ENCODE measurements around the gene FBXO41. TPM values are rescaled to one million over a fixed set of nuclear protein-coding genes. Genes with fewer than 3 reads are reported as not detected.

Gene FBXO41, protein sequence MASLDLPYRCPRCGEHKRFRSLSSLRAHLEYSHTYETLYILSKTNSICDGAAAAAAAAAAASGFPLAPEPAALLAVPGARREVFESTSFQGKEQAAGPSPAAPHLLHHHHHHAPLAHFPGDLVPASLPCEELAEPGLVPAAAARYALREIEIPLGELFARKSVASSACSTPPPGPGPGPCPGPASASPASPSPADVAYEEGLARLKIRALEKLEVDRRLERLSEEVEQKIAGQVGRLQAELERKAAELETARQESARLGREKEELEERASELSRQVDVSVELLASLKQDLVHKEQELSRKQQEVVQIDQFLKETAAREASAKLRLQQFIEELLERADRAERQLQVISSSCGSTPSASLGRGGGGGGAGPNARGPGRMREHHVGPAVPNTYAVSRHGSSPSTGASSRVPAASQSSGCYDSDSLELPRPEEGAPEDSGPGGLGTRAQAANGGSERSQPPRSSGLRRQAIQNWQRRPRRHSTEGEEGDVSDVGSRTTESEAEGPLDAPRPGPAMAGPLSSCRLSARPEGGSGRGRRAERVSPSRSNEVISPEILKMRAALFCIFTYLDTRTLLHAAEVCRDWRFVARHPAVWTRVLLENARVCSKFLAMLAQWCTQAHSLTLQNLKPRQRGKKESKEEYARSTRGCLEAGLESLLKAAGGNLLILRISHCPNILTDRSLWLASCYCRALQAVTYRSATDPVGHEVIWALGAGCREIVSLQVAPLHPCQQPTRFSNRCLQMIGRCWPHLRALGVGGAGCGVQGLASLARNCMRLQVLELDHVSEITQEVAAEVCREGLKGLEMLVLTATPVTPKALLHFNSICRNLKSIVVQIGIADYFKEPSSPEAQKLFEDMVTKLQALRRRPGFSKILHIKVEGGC
- total RNA-seq, result 1 to 10 TPM; 3.9 to 7.6 (median 5.6) TPM

DNA sequence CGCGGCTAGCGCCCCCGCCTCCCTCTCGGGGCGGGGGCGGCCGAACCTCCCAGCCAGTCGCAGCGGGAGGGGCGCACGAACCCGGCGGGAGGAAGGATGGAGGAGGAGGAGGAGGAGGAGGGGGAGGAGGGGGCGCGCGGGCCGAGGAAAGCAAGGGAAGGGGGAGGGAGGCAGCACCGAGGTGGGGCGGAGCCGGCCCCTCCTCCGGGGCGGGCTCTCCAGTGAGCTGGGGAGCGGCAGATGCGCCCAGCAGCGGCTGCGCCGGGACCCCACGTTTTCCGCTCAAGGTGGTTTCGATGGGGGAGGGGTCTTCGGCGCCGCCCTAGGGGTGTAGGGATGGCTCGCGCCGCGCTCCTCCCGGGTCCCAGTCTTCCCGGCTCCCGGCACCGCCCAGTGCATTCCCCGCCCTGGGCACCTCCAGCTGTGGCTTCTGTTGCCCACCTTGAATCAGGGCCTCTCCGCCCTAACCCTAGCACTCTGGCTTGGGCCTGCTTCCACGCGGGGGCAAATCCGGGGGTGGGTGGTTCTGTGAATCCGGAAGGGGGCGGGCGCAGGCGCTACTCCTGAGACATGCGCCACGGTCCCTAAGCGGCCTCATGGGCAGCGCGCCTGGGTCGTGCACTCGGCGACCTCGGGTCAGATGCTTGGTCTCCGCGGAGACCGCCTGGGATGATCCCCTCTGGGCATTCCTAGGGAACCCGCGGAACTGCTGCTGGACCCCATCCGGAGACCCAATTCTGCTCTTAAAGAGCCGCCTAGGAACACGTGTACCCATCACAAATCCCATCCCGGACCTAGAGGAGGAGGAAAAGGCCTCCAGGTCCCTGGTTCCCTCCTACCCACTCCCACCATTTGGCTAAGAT lies at the start of gene FBXO41:
TSS of gene FBXO41 (minus strand) at position 183 of the 863 bp plus-strand sequence. CDS start 14,848 bp downstream, outside the sequence.
- H3K27ac ChIP-seq, result peak within 1 kb of the TSS in 1 of 2 donors; percentile 5
- in situ Hi-C loops (cut with MboI; ENCODE audit: low pct_unique_long_range_greater_than_20kb in 2 of 9, low sequenced_read_pairs in 9 of 9, unreplicated experiment in 9 of 9), result no loop called here
- WGBS, 10 experiments, result 0 to 20% (median 13%) methylated on average over 1 to 13 of the region's 69 CpGs; no CpG with 5 or more reads in 6 of the 10 experiments
- ATAC-seq (replicated peaks in 6 of 8), result peak; percentile 63 to 84 (median 78)
- peaks cover 8 to 10% of the 10 kb centered on the region in 2 donors for H3K4me1 ChIP-seq (replicated peaks in 1 of 2)
- H3K4me3 ChIP-seq, result peak within 1 kb of the TSS; percentile 48 to 71 (median 55)

DNA sequence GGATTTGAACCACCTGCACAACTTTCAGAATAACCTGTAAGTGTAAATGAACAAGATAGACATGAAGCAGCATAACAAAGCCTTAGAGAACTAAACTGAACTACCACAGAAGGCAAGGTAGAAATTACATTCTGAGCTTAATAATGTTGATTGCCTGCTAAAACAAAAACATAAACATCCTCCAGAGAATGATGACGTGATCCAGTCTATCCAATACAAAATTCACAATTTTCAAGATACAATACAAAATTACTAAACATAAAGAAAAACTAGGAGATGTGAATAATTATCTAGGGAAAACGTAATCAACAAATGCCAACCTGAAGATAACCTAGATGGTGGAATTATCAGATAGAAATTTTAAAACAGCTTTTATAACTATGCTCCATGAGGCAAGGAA lies 49.8 kb upstream of the FBXO41 start:
- ATAC-seq (replicated peaks in 6 of 8), result no peak
- H3K4me3 ChIP-seq, result no peak overlapping the region
- in situ Hi-C loops (cut with MboI; ENCODE audit: low pct_unique_long_range_greater_than_20kb in 2 of 9, low sequenced_read_pairs in 9 of 9, unreplicated experiment in 9 of 9), result no loop called here
- WGBS, 10 experiments, result 0 to 85% (median 33%) methylated on average over 2 of the region's 2 CpGs
- no peak overlapping the region for H3K27ac ChIP-seq
- no peaks in the 10 kb centered on the region for H3K4me1 ChIP-seq (replicated peaks in 1 of 2)

DNA sequence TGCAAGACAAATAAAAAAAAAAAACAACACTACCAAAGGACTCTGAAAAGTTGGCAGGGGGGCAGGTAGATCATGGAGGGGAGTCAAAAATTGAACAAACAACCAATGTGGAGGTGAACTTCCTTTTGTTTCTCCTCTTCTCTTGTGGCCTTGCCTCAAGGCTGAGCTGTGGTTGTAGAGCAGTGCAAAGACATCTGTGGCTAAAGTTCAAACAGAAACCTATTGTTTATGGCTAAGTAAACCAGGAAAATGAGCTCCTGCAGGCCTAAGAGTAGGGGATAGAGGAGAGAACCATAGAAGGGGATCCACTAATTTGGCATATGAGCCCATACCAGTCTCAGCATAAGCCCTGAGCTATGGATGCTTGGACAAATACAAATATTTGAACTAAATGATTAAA lies 49.3 kb upstream of the FBXO41 start:
- in situ Hi-C loops (cut with MboI; ENCODE audit: low pct_unique_long_range_greater_than_20kb in 2 of 9, low sequenced_read_pairs in 9 of 9, unreplicated experiment in 9 of 9), result no loop called here
- H3K4me1 ChIP-seq (replicated peaks in 1 of 2), result no peaks in the 10 kb centered on the region
- H3K4me3 ChIP-seq, result no peak overlapping the region
- H3K27ac ChIP-seq, result no peak overlapping the region
- ATAC-seq (replicated peaks in 6 of 8), result no peak

DNA sequence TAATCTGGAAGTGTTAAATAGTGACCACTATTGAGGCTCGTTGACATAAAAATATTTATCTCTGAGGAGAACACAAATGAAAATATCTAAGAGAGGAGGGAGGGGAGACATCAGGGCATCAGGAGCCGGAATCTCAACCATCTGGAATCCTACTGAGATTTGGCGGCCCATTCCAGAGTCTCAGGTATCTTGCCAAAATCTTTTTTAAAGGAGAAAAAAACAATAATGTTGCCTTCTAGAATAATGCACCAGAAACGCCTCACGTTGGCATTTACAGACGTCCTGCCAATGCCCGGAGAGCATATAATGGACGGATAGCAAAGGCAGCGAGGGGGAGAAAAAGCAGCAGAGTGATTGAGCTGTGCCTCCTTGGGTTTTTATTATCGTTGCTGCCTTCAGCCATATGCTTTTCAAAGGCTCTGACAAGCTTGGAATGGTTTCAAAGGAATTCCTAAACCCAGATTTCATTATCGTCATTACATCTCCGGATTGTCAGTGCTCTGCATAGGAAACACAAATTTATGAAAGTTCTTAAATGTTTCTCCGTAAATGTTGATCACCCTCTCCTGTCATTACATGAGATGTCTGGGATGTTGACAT lies 39.9 kb upstream of the FBXO41 start:
- no peak overlapping the region for H3K27ac ChIP-seq
- H3K4me1 ChIP-seq (replicated peaks in 1 of 2), result no peaks in the 10 kb centered on the region
- 0 to 80% (median 33%) methylated on average over 2 to 12 of the region's 13 CpGs; no CpG with 5 or more reads in 1 of the 10 experiments for WGBS, 10 experiments
- in situ Hi-C loops (cut with MboI; ENCODE audit: low pct_unique_long_range_greater_than_20kb in 2 of 9, low sequenced_read_pairs in 9 of 9, unreplicated experiment in 9 of 9), result no loop called here
- no peak for ATAC-seq (replicated peaks in 6 of 8)
- no peak overlapping the region for H3K4me3 ChIP-seq

DNA sequence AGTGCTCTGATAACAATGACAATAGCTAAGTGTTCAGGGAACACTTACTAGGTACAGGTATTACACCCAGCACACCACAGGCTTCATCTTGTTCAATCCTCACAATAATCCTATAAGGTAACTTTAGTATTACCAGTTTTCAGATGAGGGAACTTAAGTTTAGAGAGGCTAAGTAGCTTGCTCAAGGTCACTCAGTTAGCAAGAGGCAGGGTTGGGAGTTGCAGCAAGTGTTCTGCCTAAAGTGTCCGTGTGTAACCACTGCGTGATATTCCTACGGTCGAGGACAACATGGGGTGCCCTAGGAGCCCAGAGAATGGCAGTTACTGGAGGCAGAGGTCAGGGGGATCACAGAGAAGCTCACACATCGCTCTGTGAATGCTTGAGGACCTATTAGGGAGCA lies 39.3 kb upstream of the FBXO41 start:
- Histone ChIP-seq H3K4me3 (no peak overlapping the region), H3K27ac (no peak overlapping the region), H3K4me1 (replicated peaks in 1 of 2) (no peaks in the 10 kb centered on the region)
- ATAC-seq (replicated peaks in 6 of 8), result no peak
- WGBS, 10 experiments, result 5 to 79% (median 60%) methylated on average over 1 to 4 of the region's 5 CpGs; no CpG with 5 or more reads in 4 of the 10 experiments
- in situ Hi-C loops (cut with MboI; ENCODE audit: low pct_unique_long_range_greater_than_20kb in 2 of 9, low sequenced_read_pairs in 9 of 9, unreplicated experiment in 9 of 9), result no loop called here

DNA sequence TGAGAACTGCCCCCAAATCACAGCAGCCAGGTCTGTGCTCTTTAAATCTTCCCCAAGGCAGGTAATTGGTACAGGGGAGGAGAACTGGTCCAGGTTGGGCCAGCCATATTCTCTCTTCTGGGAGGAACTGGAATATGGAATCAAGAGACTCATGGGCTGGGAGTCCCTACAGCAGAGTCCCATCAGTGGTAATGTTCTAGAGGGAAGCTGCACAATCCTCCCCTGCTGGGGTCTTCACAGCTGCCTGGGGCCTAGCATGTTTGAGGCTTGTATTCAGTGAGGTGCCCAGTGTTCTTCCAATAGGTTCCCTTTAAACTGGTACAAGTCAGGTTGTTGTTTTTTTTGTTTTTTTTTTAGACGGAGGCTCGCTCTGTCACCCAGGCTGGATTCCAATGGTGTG lies 30.2 kb upstream of the FBXO41 start:
- in situ Hi-C loops (cut with MboI; ENCODE audit: low pct_unique_long_range_greater_than_20kb in 2 of 9, low sequenced_read_pairs in 9 of 9, unreplicated experiment in 9 of 9), result no loop called here
- ATAC-seq (replicated peaks in 6 of 8), result no peak
- Histone ChIP-seq H3K4me1 (replicated peaks in 1 of 2) (no peaks in the 10 kb centered on the region), H3K27ac (no peak overlapping the region), H3K4me3 (no peak overlapping the region)
- WGBS, 10 experiments, result 90 to 100% (median 100%) methylated on average over 1 to 2 of the region's 2 CpGs; no CpG with 5 or more reads in 7 of the 10 experiments

DNA sequence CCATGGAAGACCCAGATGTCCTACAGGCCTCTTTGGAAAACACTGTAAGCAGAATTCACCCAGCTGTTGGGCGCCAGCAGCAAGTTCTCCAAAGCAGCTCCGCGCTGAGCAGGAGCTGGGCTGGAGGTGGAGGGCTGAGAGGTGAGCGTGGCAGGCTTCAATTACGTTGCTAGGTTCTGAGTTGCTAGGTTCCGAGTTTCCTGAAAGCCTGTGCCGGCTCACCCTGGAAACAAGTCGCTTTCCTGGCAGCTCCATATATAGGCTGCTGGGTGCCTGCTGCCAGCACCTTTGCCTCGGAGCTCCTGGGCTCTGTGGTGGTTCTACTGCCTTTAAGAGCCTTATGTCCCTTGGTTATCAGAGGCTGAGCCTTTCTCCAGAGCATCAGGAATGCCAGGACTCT lies 23.4 kb upstream of the FBXO41 start:
- no peaks in the 10 kb centered on the region for H3K4me1 ChIP-seq (replicated peaks in 1 of 2)
- peak in 2 of 8 experiments; percentile 61 to 99 for ATAC-seq (replicated peaks in 6 of 8)
- 0 to 80% (median 73%) methylated on average over 1 to 5 of the region's 9 CpGs; no CpG with 5 or more reads in 6 of the 10 experiments for WGBS, 10 experiments
- no peak overlapping the region for H3K4me3 ChIP-seq
- in situ Hi-C loops (cut with MboI; ENCODE audit: low pct_unique_long_range_greater_than_20kb in 2 of 9, low sequenced_read_pairs in 9 of 9, unreplicated experiment in 9 of 9), result no loop called here
- no peak overlapping the region for H3K27ac ChIP-seq

DNA sequence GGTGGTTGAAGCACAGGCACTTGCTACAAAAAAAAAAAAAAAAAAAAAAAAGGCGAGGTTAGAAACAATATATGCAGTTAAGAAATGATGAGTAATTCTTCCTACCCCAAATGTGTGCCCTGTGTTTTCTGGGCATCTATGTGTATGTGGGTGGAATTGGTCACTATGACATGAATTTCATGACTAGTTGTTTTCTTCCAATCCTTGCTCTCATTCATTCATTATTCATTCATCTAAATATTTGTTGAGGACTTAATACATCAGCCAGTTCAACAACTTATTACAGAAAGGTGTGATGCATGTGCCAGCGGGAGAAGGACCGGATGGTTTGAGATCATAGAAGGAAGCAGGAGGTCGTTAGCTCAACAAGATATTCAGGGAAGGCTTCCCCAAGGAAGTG lies 17.4 kb upstream of the FBXO41 start:
- WGBS, 10 experiments, result 32 to 100% (median 53%) methylated on average over 2 to 4 of the region's 4 CpGs
- in situ Hi-C loops (cut with MboI; ENCODE audit: low pct_unique_long_range_greater_than_20kb in 2 of 9, low sequenced_read_pairs in 9 of 9, unreplicated experiment in 9 of 9), result no loop called here
- Histone ChIP-seq H3K27ac (no peak overlapping the region), H3K4me1 (replicated peaks in 1 of 2) (peaks cover 11% of the 10 kb centered on the region in 2 donors), H3K4me3 (no peak overlapping the region)
- ATAC-seq (replicated peaks in 6 of 8), result no peak

DNA sequence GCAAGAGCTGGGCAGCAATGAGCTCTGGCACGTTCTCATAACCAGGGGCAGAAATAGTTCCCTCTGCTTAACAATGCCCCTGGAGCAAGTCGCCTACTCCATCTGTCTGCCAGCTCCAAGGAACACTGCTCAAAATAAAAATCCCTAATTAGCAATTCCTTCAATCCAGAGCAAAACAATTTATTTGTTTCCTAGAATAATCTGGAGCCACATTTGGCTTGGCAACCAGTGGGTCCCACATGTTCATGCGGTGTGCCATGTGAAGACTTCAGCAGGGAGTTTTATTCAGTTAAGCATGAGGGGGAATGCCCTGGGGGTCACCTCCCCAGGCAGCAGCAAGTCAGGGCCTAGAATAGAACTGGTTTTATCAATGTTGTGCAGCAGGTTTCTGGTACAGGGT lies 16.6 kb upstream of the FBXO41 start:
- peak in 1 of 8 experiments; percentile 44 for ATAC-seq (replicated peaks in 6 of 8)
- in situ Hi-C loops (cut with MboI; ENCODE audit: low pct_unique_long_range_greater_than_20kb in 2 of 9, low sequenced_read_pairs in 9 of 9, unreplicated experiment in 9 of 9), result no loop called here
- H3K4me3 ChIP-seq, result no peak overlapping the region
- WGBS, 10 experiments, result 0 to 100% (median 56%) methylated on average over 1 to 3 of the region's 3 CpGs; no CpG with 5 or more reads in 2 of the 10 experiments
- H3K4me1 ChIP-seq (replicated peaks in 1 of 2), result peaks cover 11 to 12% of the 10 kb centered on the region in 2 donors
- no peak overlapping the region for H3K27ac ChIP-seq

DNA sequence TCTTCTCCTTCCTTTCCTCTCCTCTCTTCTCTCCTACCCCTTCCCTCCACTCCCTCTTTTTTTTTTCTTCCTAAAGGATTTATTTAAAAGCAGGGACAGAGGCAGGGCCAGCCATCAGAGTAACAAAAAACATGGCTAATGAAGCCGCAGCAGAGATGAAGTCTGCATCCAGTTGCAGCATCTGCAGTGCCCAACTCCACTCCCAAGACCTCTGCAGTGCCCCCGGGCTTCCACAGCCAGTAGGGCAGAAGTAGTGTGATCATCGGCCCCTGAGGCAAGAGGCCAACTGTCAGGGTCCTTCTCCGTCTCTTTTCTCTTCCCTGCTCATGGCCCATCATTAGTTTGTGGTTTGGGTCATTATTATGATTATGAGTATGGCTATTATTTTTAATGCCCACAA lies 13.3 kb upstream of the FBXO41 start:
- Histone ChIP-seq H3K4me1 (replicated peaks in 1 of 2) (peaks cover 11 to 12% of the 10 kb centered on the region in 2 donors), H3K4me3 (peak overlapping the region in 1 of 5 donors; percentile 3), H3K27ac (peak overlapping the region in 1 of 2 donors; percentile 30)
- 28 to 51% (median 45%) methylated on average over 1 to 4 of the region's 4 CpGs; no CpG with 5 or more reads in 4 of the 10 experiments for WGBS, 10 experiments
- peak in 5 of 8 experiments; percentile 11 to 18 (median 13) for ATAC-seq (replicated peaks in 6 of 8)
- in situ Hi-C loops (cut with MboI; ENCODE audit: low pct_unique_long_range_greater_than_20kb in 2 of 9, low sequenced_read_pairs in 9 of 9, unreplicated experiment in 9 of 9), result no loop called here

DNA sequence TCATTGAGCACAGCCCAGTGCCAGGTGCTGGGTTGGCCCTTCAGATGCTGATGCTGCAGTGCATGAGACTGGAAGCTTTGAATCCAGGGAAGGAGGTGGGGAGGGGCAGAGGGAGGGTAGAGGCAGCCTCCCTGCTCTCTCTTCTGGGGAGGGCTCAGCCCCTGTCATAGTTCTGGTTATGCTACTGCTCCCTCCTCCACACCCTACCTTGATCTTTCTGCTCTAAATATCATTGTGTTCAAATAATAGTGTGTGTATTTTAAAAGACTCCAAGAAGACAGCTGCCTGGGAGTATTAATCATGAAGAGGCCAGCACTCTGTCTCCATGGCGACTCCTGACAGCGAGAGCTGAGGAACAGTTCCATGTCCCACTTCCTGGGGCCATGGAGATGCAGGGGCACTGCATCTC lies 12.9 kb upstream of the FBXO41 start:
- H3K4me3 ChIP-seq, result peak overlapping the region in 1 of 5 donors; percentile 3
- ATAC-seq (replicated peaks in 6 of 8), result peak in 6 of 8 experiments; percentile 59 to 81 (median 80)
- H3K4me1 ChIP-seq (replicated peaks in 1 of 2), result peaks cover 11 to 12% of the 10 kb centered on the region in 2 donors
- H3K27ac ChIP-seq, result no peak overlapping the region
- WGBS, 10 experiments, result 0 to 11% (median 0%) methylated on average over 1 to 2 of the region's 2 CpGs; no CpG with 5 or more reads in 2 of the 10 experiments
- in situ Hi-C loops (cut with MboI; ENCODE audit: low pct_unique_long_range_greater_than_20kb in 2 of 9, low sequenced_read_pairs in 9 of 9, unreplicated experiment in 9 of 9), result no loop called here

DNA sequence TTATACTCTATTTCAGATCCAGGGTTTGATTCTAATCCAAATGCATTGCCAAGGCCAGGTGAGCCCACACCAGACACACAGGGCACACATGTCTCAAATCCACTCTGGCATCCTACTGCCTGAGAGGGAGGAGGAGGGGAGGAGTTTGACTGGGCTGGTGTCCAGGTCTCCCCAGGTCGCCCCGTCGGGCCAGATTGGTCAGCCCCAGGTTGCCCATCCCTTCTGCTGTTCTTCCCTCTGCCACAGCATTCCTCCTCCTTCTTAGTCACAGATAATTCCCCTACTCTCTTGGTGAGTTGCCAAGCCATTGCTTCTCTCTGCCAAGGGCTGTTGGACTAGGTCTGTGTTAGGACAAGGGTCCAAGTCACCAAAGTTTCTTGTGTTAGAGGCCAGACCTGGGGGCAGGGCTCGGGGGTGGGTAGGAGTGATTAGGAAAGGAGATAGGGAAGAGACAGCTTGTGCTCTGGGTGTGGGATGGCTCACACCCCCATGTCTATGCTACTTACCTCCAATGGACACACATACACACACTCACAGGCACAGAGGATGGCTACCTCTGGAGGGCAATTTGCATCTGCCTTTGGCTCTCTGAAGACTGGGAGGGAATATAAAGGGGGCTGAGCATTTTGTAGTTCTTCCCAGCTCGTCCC lies 11.6 kb upstream of the FBXO41 start:
- 0 to 35% (median 16%) methylated on average over 1 to 4 of the region's 5 CpGs; no CpG with 5 or more reads in 3 of the 10 experiments for WGBS, 10 experiments
- ATAC-seq (replicated peaks in 6 of 8), result no peak
- in situ Hi-C loops (cut with MboI; ENCODE audit: low pct_unique_long_range_greater_than_20kb in 2 of 9, low sequenced_read_pairs in 9 of 9, unreplicated experiment in 9 of 9), result no loop called here
- Histone ChIP-seq H3K4me3 (no peak overlapping the region), H3K4me1 (replicated peaks in 1 of 2) (peaks cover 11 to 20% of the 10 kb centered on the region in 2 donors), H3K27ac (no peak overlapping the region)
